Activated CD4-positive, alpha-beta T cell treated with anti-CD3 and anti-CD28 coated beads, Interleukin-10, Interleukin-2, amounts not matched to agents 100 ng/mL and 50 ng/mL, durations not matched to agents 16 hours and 8 hours (primary cell): ENCODE measurements around the gene CXXC4.

Source experiments
- DNase-seq: peaks from one replicate; pipeline ENCODE4 v3.0.0-alpha.2; 2020

CXXC4 gene

GRCh38 chr4:104488151-104488550, 6.5 kb downstream of the CXXC4 start:
- no peak for DNase-seq

- DNase-seq, result no peak
Observed at GRCh38 chr4:104486716-104487504, 7.8 kb downstream of the CXXC4 start.

- no peak for DNase-seq
Observed at GRCh38 chr4:104475652-104476051, 19.0 kb downstream of the CXXC4 start.

- no peak for DNase-seq
Observed at GRCh38 chr4:104472766-104473165, 21.9 kb downstream of the CXXC4 start.

GRCh38 chr4:104470770-104471169, 23.9 kb downstream of the CXXC4 start:
- no peak for DNase-seq

- DNase-seq, result no peak
Observed at GRCh38 chr4:104469794-104470193, 24.9 kb downstream of the CXXC4 start.

- DNase-seq, result no peak
Observed at GRCh38 chr4:104465619-104466018, 29.1 kb downstream of the CXXC4 start.

- DNase-seq, result no peak
Observed at GRCh38 chr4:104465201-104465600, 29.5 kb downstream of the CXXC4 start.

GRCh38 chr4:104462641-104463040, 32.1 kb downstream of the CXXC4 start:
- no peak for DNase-seq

- DNase-seq, result no peak
Observed at GRCh38 chr4:104457308-104457981, 37.2 kb downstream of the CXXC4 start.

GRCh38 chr4:104451573-104451972, 43.1 kb downstream of the CXXC4 start:
- DNase-seq, result no peak

GRCh38 chr4:104449537-104449936, 45.2 kb downstream of the CXXC4 start:
- no peak for DNase-seq

- no peak for DNase-seq
Observed at GRCh38 chr4:104447294-104447693, 47.4 kb downstream of the CXXC4 start.

GRCh38 chr4:104446431-104447278, 48.0 kb downstream of the CXXC4 start:
- DNase-seq, result no peak

- no peak for DNase-seq
Observed at GRCh38 chr4:104444685-104445084, 50.0 kb downstream of the CXXC4 start.

GRCh38 chr4:104436542-104436941, 58.2 kb downstream of the CXXC4 start:
- DNase-seq, result no peak

- DNase-seq, result no peak
Observed at GRCh38 chr4:104429150-104429741, 65.4 kb downstream of the CXXC4 start.

GRCh38 chr4:104425948-104426347, 68.7 kb downstream of the CXXC4 start:
- DNase-seq, result no peak

- no peak for DNase-seq
Observed at GRCh38 chr4:104424989-104425388, 69.7 kb downstream of the CXXC4 start.

- no peak for DNase-seq
Observed at GRCh38 chr4:104424475-104424941, 70.2 kb downstream of the CXXC4 start.

GRCh38 chr4:104421566-104421965, 73.1 kb downstream of the CXXC4 start:
- no peak for DNase-seq

- no peak for DNase-seq
Observed at GRCh38 chr4:104420766-104421165, 73.9 kb downstream of the CXXC4 start.
